NCI-H2196 treated with DMSO at 0.1 percent for 48 hours (cell line): ENCODE results near the gene PLP2.
"Not testable (repeated sequence)": the region's sequence is repeated elsewhere in the genome, so short reads cannot be mapped to it uniquely, and the experiment has no call there.

ENCODE experiments used
- DNase-seq: peaks from one replicate; lab custom pipeline; 2025; ENCODE audit not compliant: unreplicated experiment; lab: John Stamatoyannopoulos, UW

PLP2 gene, protein sequence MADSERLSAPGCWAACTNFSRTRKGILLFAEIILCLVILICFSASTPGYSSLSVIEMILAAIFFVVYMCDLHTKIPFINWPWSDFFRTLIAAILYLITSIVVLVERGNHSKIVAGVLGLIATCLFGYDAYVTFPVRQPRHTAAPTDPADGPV

DNA sequence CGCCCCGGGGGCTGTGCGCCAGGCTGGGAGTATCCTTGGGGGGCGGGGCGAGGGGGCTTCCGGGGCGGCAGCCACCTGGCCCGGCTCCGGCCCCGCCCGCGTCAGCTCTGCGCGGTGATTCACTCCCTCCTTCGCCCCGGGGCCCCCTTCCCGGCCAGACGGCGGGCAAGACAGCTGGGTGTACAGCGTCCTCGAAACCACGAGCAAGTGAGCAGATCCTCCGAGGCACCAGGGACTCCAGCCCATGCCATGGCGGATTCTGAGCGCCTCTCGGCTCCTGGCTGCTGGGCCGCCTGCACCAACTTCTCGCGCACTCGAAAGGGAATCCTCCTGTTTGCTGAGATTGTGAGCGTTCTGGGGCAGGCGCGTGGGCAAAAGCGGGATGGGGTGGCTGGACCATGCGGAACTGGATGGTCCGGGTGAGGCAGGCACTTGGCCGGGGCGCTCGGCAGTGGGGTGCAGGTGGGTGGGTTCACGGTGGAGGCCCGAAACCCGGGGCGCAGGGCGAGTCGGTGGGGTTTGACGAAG, at the start of gene PLP2:
TSS of gene PLP2 (plus strand) at position 147 of the 528 bp plus-strand sequence. CDS start at position 250, 103 bp downstream.
- DNase-seq, result no peak

- no peak for DNase-seq
Observed at GRCh38 chrX:49122499-49122898, 49.2 kb upstream of the PLP2 start.

- DNase-seq, result not testable (repeated sequence)
Observed at GRCh38 chrX:49127742-49128258, 43.9 kb upstream of the PLP2 start.

- no peak for DNase-seq
Observed at GRCh38 chrX:49129427-49129826, 42.3 kb upstream of the PLP2 start.

GRCh38 chrX:49132275-49132674, 39.4 kb upstream of the PLP2 start:
- DNase-seq, result not testable (repeated sequence)

- no peak for DNase-seq
Observed at GRCh38 chrX:49133759-49134158, 37.9 kb upstream of the PLP2 start.

DNA sequence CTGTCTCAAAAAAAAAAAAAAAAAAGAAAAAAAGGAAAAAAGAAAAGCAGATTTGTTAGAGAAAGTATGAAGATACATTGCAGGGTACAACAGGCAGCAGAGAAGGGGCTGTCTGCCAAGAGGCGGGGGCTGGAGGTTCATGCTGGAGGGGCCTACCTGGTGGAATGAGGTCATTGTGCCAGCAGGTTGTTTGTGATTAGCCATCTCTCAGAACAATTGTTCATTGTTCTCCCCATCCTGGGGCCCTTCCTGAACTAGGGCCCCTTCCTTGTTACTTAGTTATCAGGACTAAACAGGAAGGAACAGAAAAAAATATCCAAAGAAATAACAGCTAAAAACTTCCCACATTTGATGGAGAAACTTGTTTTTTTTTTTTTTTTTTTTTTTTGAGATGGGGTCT, 34.2 kb upstream of the PLP2 start:
- DNase-seq, result no peak

DNA sequence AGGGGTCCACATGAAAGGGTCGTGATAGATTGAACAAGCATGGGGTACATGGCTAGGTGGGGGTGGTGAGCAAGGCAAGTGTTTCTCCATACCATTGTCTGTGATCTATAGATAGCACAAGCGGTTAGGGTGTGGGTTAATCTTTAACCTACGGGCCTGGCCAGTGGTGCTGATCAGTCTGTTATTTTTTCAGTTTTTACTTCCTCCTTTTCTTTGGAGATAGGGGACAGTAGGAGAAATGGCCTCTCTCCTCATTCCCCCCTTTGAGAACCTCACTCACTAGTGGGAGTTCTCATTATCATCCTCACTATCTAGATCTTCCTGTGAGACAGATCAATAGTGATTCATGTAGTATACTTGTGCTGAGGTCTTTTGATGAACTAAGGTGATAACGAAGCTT, 32.0 kb upstream of the PLP2 start:
- no peak for DNase-seq

DNA sequence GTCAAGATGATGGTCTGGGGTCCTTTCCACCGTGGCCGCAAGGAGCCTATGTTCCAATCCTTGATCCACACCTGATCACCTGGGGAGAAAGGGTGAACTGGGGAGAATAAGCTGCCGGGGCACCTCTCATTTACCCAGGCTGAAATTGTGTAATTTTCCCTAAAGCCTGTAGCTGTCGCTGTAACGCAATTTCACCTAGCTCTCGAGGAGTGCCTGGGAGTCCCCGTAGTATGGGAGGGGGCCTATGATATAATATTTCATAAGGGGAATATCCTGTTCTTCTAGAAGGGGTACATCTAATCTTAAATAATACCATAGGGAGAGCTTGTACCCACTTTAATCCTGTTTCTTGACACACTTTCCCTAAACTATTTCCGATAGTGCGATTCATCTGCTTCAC, 29.4 kb upstream of the PLP2 start:
- not testable (repeated sequence) for DNase-seq

DNA sequence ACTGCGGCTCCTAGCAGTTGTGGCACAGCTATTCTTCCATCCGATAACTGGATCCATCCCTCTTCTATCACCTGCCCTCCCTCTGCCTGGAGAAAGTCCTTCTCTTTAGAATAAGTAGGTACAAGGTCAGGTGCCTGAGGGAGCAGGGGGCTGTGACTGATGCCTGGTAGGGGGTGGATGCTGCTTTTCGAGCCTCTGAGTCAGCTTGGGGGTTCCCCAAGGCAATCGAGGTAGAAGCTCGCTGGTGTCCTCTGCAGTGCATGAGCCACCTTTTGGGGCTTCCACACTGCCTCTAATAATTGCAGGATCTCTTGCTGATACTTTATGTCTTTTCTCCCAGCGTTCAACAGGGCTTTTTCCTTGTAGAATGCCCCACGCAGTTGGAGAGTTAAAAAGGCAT, 28.5 kb upstream of the PLP2 start:
- not testable (repeated sequence) for DNase-seq

- DNase-seq, result no peak
Observed at GRCh38 chrX:49147282-49147681, 24.4 kb upstream of the PLP2 start.

DNA sequence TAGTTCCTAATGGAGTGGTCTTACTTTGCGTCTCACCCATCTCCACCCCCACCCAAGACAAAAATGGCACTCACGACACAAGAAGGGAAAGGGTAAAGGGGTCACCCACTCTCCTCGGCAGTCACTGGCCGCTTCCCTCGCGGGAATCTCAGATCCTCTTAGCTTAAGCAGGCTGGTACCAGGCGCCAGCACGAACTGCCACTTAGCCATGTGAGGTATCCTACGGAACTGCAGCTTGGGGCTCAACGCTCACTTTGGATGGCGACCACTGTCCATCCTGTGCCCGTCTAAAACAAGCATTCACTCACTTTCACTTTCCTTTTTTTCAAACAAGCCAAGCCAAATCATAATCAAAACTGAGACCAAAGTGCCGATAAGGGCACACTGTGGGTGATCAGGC, 23.8 kb upstream of the PLP2 start:
- DNase-seq, result no peak

DNA sequence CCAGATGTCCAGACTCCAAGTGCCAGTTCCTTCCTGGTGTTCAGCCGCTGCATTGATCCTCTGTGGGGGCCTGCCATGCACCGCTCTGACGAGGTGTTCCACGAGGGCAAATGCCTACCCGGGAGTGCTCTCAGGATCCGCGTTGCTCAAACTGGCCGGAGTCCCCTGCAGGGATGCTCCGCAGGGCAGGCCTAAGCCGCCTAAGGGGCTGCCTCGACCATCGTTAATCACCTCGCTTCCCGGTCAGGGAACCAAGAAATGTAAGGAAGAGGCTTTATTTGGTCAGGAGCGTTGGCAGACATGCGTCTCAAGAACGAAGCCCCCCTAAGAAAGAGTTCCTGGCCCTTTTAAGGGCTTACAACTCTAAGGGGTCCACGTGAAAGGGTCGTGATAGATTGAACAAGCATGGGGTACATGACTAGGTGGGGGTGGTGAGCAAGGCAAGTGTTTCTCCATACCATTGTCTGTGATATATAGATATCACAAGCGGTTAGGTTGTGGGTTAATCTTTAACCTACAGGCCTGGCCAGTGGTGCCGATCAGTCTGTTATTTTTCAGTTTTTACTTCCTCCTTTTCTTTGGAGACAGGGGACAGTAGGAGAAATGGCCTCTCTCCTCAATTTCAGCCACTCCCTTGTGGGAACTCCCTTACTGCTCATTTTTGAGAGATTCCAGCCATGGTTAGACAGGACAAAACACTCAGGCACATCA, 23.2 kb upstream of the PLP2 start:
- not testable (repeated sequence) for DNase-seq

GRCh38 chrX:49149291-49149690, 22.4 kb upstream of the PLP2 start:
- not testable (repeated sequence) for DNase-seq

GRCh38 chrX:49153467-49153866, 18.2 kb upstream of the PLP2 start:
- no peak for DNase-seq

GRCh38 chrX:49155243-49155899, 16.3 kb upstream of the PLP2 start:
- DNase-seq, result peak; percentile 41

- DNase-seq, result peak; percentile 53
Observed at GRCh38 chrX:49155900-49156837, 15.5 kb upstream of the PLP2 start.

GRCh38 chrX:49157194-49157593, 14.5 kb upstream of the PLP2 start:
- DNase-seq, result no peak

DNA sequence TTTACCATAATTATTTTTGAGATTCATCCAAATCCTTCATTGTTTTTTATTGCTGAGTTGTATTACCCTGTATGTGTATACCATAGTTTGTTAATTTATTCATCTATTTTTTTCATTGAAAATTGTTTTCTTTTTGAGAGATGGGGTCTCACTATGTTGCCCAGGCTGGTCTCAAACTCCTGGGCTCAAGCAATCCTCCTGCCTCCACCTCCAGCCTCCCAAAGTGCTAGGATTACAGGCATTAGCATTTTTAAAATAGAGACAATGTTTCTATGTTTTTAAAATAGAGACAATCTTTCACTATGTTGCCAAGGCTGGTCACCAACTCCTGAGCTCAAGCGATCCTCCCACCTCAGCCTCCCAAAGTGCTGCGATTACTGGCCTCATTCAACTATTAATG, 10.8 kb upstream of the PLP2 start:
- DNase-seq, result no peak

DNA sequence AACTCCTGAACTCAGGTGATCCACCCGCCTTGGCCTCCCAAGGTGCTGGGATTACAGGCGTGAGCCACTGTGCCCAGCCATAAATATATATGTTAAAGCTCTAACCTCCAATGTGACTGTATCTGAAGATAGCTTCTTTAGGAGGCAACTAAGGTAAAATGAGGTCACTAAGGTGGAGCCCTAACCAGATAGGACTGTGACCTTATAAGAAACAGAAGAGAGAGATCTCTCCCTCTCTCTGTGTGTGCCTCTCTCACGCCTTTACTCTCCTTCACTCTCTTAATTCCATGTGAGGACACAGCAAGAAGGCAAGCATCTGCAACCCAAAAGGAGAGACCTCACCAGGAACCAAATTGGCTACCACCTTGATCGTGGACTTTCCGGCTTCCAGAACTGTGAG, 10.1 kb upstream of the PLP2 start:
- DNase-seq, result no peak

GRCh38 chrX:49162620-49163019, 9.1 kb upstream of the PLP2 start, which contains the start of gene MAGIX:
Gene MAGIX (plus strand): TSS chrX:49162758. CDS start chrX:49162890, 132 bp downstream.
- no peak for DNase-seq
